Keratinocyte (primary cell): Measurements from ENCODE around the gene SLC19A1. TPM values are rescaled to one million over a fixed set of nuclear protein-coding genes. Genes with fewer than 3 reads are reported as not detected.
A peak's percentile ranks its signal among the peaks of the same experiment; 100 is the strongest.

ENCODE experiments used
- DNase-seq: peaks from one replicate; pipeline ENCODE4 v3.0.0-alpha.2; 2011; ENCODE audit warnings: low read depth, missing footprints, low spot score
- FAIRE-seq: peaks from 2 replicates; lab custom pipeline; 2011; peaks lifted over from hg19 to GRCh38; lab: Jason Lieb, UNC
- H2AFZ ChIP-seq: 2 replicates; pipeline ENCODE4 v1.6.0; 2012; ENCODE audit warnings: low read length, control low read depth, inconsistent platforms; ENCODE audit not compliant: control insufficient read depth
- H3K27ac ChIP-seq: 2 replicates; pipeline ENCODE4 v1.5.1; 2011; ENCODE audit warnings: low read length; ENCODE audit not compliant: control insufficient read depth, insufficient read depth
- H3K27me3 ChIP-seq: 3 replicates; pipeline ENCODE4 v1.6.0; 2011; ENCODE audit warnings: low read length; ENCODE audit not compliant: control insufficient read depth, insufficient read depth; ENCODE audit errors: extremely low read depth
- H3K36me3 ChIP-seq, 2 experiments: 2 replicates in 1 of 2; 3 replicates in 1 of 2; pipeline ENCODE4 v1.5.1; 2011; ENCODE audit warnings: low read length in 2 of 2, mild to moderate bottlenecking in 1 of 2; ENCODE audit not compliant: control insufficient read depth in 2 of 2, insufficient read depth in 2 of 2; ENCODE audit errors: extremely low read depth in 1 of 2
- H3K4me1 ChIP-seq: 3 replicates; pipeline ENCODE4 v1.5.1; 2011; ENCODE audit warnings: low read length; ENCODE audit not compliant: control insufficient read depth, insufficient read depth; ENCODE audit errors: extremely low read depth
- H3K4me2 ChIP-seq: 3 replicates; pipeline ENCODE4 v1.6.0; 2011; ENCODE audit warnings: low read depth, low read length; ENCODE audit not compliant: control insufficient read depth, insufficient read depth; ENCODE audit errors: extremely low read depth
- H3K4me3 ChIP-seq, 3 experiments: fragments of 200-600 bp in 1 of 3; sonication (generic) in 1 of 3; 2 replicates in 2 of 3; 3 replicates in 1 of 3; pipeline ENCODE4 v1.5.1; 2011 to 2016; ENCODE audit warnings: low read length in 3 of 3, mild to moderate bottlenecking in 3 of 3, control low read depth in 2 of 3, inconsistent platforms in 1 of 3, low read depth in 1 of 3, mixed read lengths in 1 of 3, mixed run types in 1 of 3, moderate library complexity in 1 of 3; ENCODE audit not compliant: control insufficient read depth in 2 of 3, insufficient read depth in 2 of 3; ENCODE audit errors: extremely low read depth in 1 of 3
- H3K79me2 ChIP-seq: 2 replicates; pipeline ENCODE4 v1.6.0; 2012; ENCODE audit warnings: low read length; ENCODE audit not compliant: control insufficient read depth, insufficient read depth
- H3K9ac ChIP-seq: 3 replicates; pipeline ENCODE4 v1.6.0; 2011; ENCODE audit warnings: low read length; ENCODE audit not compliant: control insufficient read depth, insufficient read depth; ENCODE audit errors: extremely low read depth
- H3K9me1 ChIP-seq: 3 replicates; pipeline ENCODE4 v1.6.0; 2011; ENCODE audit warnings: low read length; ENCODE audit not compliant: control insufficient read depth, insufficient read depth; ENCODE audit errors: extremely low read depth
- H3K9me3 ChIP-seq: 2 replicates; pipeline ENCODE4 v1.5.1; 2012; ENCODE audit warnings: low read depth, low read length; ENCODE audit not compliant: control insufficient read depth
- H4K20me1 ChIP-seq: 3 replicates; pipeline ENCODE4 v1.6.0; 2011; ENCODE audit warnings: low read length; ENCODE audit not compliant: control insufficient read depth, insufficient read depth; ENCODE audit errors: extremely low read depth
- CTCF ChIP-seq, 3 experiments: IDR thresholded peaks in 1 of 3; conservative IDR thresholded peaks in 1 of 3; optimal IDR thresholded peaks in 1 of 3; 2 replicates in 2 of 3; 3 replicates in 1 of 3; pipeline versions ENCODE3 to v1.5.1; 2011; ENCODE audit warnings: low read length in 3 of 3, mild to moderate bottlenecking in 3 of 3, moderate library complexity in 2 of 3, control low read depth in 1 of 3, inconsistent platforms in 1 of 3; ENCODE audit not compliant: insufficient read depth in 2 of 3; ENCODE audit errors: extremely low read depth in 1 of 3
- EZH2 ChIP-seq: IDR thresholded peaks from one replicate; pipeline ENCODE4 v1.6.1; 2012; ENCODE audit warnings: inconsistent platforms, mild to moderate bottlenecking, low read length, moderate library complexity
- dilution Hi-C: fragments of 300-500 bp; cut with MboI; formaldehyde crosslinking; loops from one replicate; pipeline ENCODE4 v1.7.0; 2020; ENCODE audit warnings: low sequenced_read_pairs; ENCODE audit not compliant: extremely low pct_ligation_motif_present
- polyA plus RNA-seq, 5 experiments: library from polyadenylated mRNA; depleted of rRNA in 3 of 5; stranded (reverse) in 3 of 5; stranded (forward) in 1 of 5; unstranded in 1 of 5; fragments of >200 nt; gene quantifications; 1 replicate in 1 of 5; 2 replicates in 3 of 5; 3 replicates in 1 of 5; pipeline versions ENCODE4 v1.2.1 to v1.2.3, GENCODE V29; 2011 to 2012; ENCODE audit warnings: missing spikeins in 2 of 5, low read depth in 1 of 5, low replicate concordance in 1 of 5

The SLC19A1 gene
- polyA plus RNA-seq, 1 donor (not counting 4 experiments of a cell fraction or from before 2014, with no cell fraction given): 3.8 TPM

GRCh38 chr21:45478115-45478801, 64.0 kb downstream of the SLC19A1 start:
- Histone ChIP-seq H3K9me3 (no peaks in the 10 kb centered on the region), H3K4me2 (no peak overlapping the region), H3K36me3 (peaks cover 7 to 19% of the 10 kb centered on the region in 2 experiments), H3K27ac (no peak overlapping the region), H3K9ac (no peak overlapping the region), H3K4me1 (no peaks in the 10 kb centered on the region), H3K79me2 (no peaks in the 10 kb centered on the region), H4K20me1 (no peaks in the 10 kb centered on the region), H3K4me3 (no peak overlapping the region), H3K9me1 (no peaks in the 10 kb centered on the region), H2AFZ (no peak overlapping the region), H3K27me3 (no peaks in the 10 kb centered on the region)
- no peak for DNase-seq
- TF ChIP-seq CTCF (optimal IDR thresholded peaks at IDR 0.05 in 1 of 3, IDR thresholded peaks at IDR 0.05 in 1 of 3, conservative IDR thresholded peaks at IDR 0.05 in 1 of 3; ENCODE audit: extremely low read depth in 1 of 3, insufficient read depth in 2 of 3, low read length in 3 of 3) (peak in 2 of 3 experiments; percentile 69 to 75), EZH2 (no peak)
- FAIRE-seq: no peak
- dilution Hi-C loops: no loop called here

GRCh38 chr21:45477176-45478114, 64.8 kb downstream of the SLC19A1 start:
- Histone ChIP-seq H3K4me2 (no peak overlapping the region), H2AFZ (no peak overlapping the region), H3K9me3 (no peaks in the 10 kb centered on the region), H4K20me1 (no peaks in the 10 kb centered on the region), H3K79me2 (no peaks in the 10 kb centered on the region), H3K9me1 (no peaks in the 10 kb centered on the region), H3K4me1 (no peaks in the 10 kb centered on the region), H3K27ac (no peak overlapping the region), H3K27me3 (no peaks in the 10 kb centered on the region), H3K9ac (no peak overlapping the region), H3K4me3 (no peak overlapping the region), H3K36me3 (peaks cover 7 to 19% of the 10 kb centered on the region in 2 experiments)
- DNase-seq (no peak), FAIRE-seq (no peak)
- dilution Hi-C loops: no loop called here
- TF ChIP-seq EZH2: no peak
- TF ChIP-seq CTCF (optimal IDR thresholded peaks at IDR 0.05 in 1 of 3, IDR thresholded peaks at IDR 0.05 in 1 of 3, conservative IDR thresholded peaks at IDR 0.05 in 1 of 3; ENCODE audit: extremely low read depth in 1 of 3, insufficient read depth in 2 of 3, low read length in 3 of 3): no peak
